Panc1 (cell line): ENCODE measurements around the gene TINAGL1. TPM values are rescaled to one million over a fixed set of nuclear protein-coding genes. Genes with fewer than 3 reads are reported as not detected.

Source experiments
- ATAC-seq: fragments of 200-7000 bp; cut with Tn5 transposase; 2 replicates; pipeline ENCODE4 v1.9.1; 2020; ENCODE audit warnings: mild to moderate bottlenecking, moderate library complexity
- BruUV-seq: library from RNA; stranded (reverse); fragments of 400-500 nt; replicated peaks from 2 replicates; lab custom pipeline; 2021; lab: Mats Ljungman, UMichigan
- CTCF ChIA-PET: fragments of 300-600 bp; sonication (Branson Sonifier 250); formaldehyde crosslinking; loops from one replicate; lab custom pipeline; 2022; ENCODE audit warnings: antibody characterized with exemption; lab: Charles Lee
- POLR2A ChIA-PET: fragments of 300-600 bp; sonication (Branson Sonifier 250); formaldehyde crosslinking; loops from one replicate; lab custom pipeline; 2022; ENCODE audit warnings: antibody characterized with exemption; lab: Charles Lee
- DNase-seq: peaks from one replicate; pipeline ENCODE4 v3.0.0-alpha.2; 2010; ENCODE audit warnings: low read depth, low spot score
- H3K27ac ChIP-seq: 2 replicates; pipeline ENCODE4 v1.5.1; 2011; ENCODE audit warnings: mild to moderate bottlenecking, low read length, inconsistent platforms
- H3K27me3 ChIP-seq: fragments of 200-500 bp; sonication (Bioruptor generic); 2 replicates; pipeline ENCODE4 v1.6.0; 2014; ENCODE audit warnings: low read length, inconsistent platforms; ENCODE audit not compliant: control insufficient read depth, insufficient read depth
- H3K36me3 ChIP-seq: fragments of 200-500 bp; sonication (Bioruptor generic); 2 replicates; pipeline ENCODE4 v1.5.1; 2014; ENCODE audit warnings: inconsistent platforms, mild to moderate bottlenecking, low read length, moderate library complexity; ENCODE audit not compliant: control insufficient read depth, insufficient read depth
- H3K4me1 ChIP-seq: 2 replicates; pipeline ENCODE4 v1.5.1; 2011; ENCODE audit warnings: inconsistent platforms, mild to moderate bottlenecking, low read length, moderate library complexity; ENCODE audit not compliant: control insufficient read depth, insufficient read depth
- H3K4me3 ChIP-seq, 2 experiments: 2 replicates each; pipeline ENCODE4 v1.5.1; 2011 to 2012; ENCODE audit warnings: low read depth in 2 of 2, low read length in 2 of 2, mild to moderate bottlenecking in 2 of 2, inconsistent platforms in 1 of 2, moderate library complexity in 1 of 2
- H3K9me3 ChIP-seq: fragments of 200-500 bp; sonication (Bioruptor generic); 2 replicates; pipeline ENCODE4 v1.5.1; 2014; ENCODE audit warnings: low read depth, mild to moderate bottlenecking, inconsistent platforms, low read length, moderate library complexity; ENCODE audit not compliant: control insufficient read depth, insufficient read depth
- CTCF ChIP-seq: fragments of 450-650 bp; IDR thresholded peaks from 2 replicates; pipeline ENCODE4 v1.5.1; 2017; ENCODE audit warnings: mild to moderate bottlenecking
- POLR2AphosphoS5 ChIP-seq: IDR thresholded peaks from 2 replicates; pipeline ENCODE4 v1.6.1; 2012; ENCODE audit warnings: mild to moderate bottlenecking, low read depth, low read length, moderate library complexity
- SIN3A ChIP-seq: IDR thresholded peaks from 2 replicates; pipeline ENCODE4 v1.6.1; 2012; ENCODE audit warnings: low read depth, mild to moderate bottlenecking, low read length, moderate library complexity, borderline replicate concordance; ENCODE audit not compliant: insufficient read depth
- TCF7L2 ChIP-seq: IDR thresholded peaks from 2 replicates; pipeline ENCODE4 v1.6.1; 2011; ENCODE audit warnings: mild to moderate bottlenecking, low read depth, low read length, inconsistent platforms
- in situ Hi-C: cut with HindIII; loops from 2 replicates; pipeline ENCODE4 v1.10.0; 2016; ENCODE audit warnings: low sequenced_read_pairs, low pct_unique_long_range_greater_than_20kb
- intact Hi-C: fragments of 100-400 bp; cut with micrococcal nuclease; formaldehyde crosslinking; loops from one replicate; pipeline ENCODE4 v1.10.0; 2022; ENCODE audit not compliant: unreplicated experiment
- total RNA-seq: library from RNA; stranded (reverse); gene quantifications from one replicate; pipeline ENCODE4 v1.2.1, GENCODE V29; 2021; ENCODE audit not compliant: unreplicated experiment
- TF ChIP-seq, protein P1 (sequence below), 2 experiments: IDR thresholded peaks; 2 replicates each; pipeline ENCODE4 v1.6.1; 2011 to 2012; ENCODE audit warnings: low read depth in 2 of 2, control low read depth in 1 of 2, low read length in 1 of 2, mild to moderate bottlenecking in 1 of 2, moderate library complexity in 1 of 2; ENCODE audit not compliant: insufficient read depth in 1 of 2

The TINAGL1 gene
- total RNA-seq, 1 experiment from 2014 or later: 6.1 TPM

GRCh38 chr1:31559715-31560114, 16.6 kb upstream of the TINAGL1 start:
- POLR2A ChIA-PET: no interaction called here
- H3K27ac ChIP-seq: no peak overlapping the region
- TF ChIP-seq POLR2AphosphoS5: no peak
- no peak for TF ChIP-seq CTCF
- TF ChIP-seq, protein P1, sequence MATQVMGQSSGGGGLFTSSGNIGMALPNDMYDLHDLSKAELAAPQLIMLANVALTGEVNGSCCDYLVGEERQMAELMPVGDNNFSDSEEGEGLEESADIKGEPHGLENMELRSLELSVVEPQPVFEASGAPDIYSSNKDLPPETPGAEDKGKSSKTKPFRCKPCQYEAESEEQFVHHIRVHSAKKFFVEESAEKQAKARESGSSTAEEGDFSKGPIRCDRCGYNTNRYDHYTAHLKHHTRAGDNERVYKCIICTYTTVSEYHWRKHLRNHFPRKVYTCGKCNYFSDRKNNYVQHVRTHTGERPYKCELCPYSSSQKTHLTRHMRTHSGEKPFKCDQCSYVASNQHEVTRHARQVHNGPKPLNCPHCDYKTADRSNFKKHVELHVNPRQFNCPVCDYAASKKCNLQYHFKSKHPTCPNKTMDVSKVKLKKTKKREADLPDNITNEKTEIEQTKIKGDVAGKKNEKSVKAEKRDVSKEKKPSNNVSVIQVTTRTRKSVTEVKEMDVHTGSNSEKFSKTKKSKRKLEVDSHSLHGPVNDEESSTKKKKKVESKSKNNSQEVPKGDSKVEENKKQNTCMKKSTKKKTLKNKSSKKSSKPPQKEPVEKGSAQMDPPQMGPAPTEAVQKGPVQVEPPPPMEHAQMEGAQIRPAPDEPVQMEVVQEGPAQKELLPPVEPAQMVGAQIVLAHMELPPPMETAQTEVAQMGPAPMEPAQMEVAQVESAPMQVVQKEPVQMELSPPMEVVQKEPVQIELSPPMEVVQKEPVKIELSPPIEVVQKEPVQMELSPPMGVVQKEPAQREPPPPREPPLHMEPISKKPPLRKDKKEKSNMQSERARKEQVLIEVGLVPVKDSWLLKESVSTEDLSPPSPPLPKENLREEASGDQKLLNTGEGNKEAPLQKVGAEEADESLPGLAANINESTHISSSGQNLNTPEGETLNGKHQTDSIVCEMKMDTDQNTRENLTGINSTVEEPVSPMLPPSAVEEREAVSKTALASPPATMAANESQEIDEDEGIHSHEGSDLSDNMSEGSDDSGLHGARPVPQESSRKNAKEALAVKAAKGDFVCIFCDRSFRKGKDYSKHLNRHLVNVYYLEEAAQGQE (IDR thresholded peaks at IDR 0.05; ENCODE audit: insufficient read depth in 1 of 2, low read depth in 2 of 2, low read length in 1 of 2): no peak
- TF ChIP-seq SIN3A: no peak
- no peak for TF ChIP-seq TCF7L2
- no peaks in the 10 kb centered on the region; the same call in 1 of the 2 replicates for H3K4me1 ChIP-seq
- in situ Hi-C loops (no loop called here), intact Hi-C loops (loop anchor here (10.0 kb wide), 1 partner anchor 225 kb away; no protein-coding TSS in a partner anchor)
- H3K27me3 ChIP-seq: no peaks in the 10 kb centered on the region
- H3K9me3 ChIP-seq: no peaks in the 10 kb centered on the region
- ATAC-seq (no peak), DNase-seq (no peak)
- no peak overlapping the region for H3K4me3 ChIP-seq
- H3K36me3 ChIP-seq: no peaks in the 10 kb centered on the region
- CTCF ChIA-PET: interaction anchor here (0.6 kb wide), 1 partner anchor 22 kb away, joined by 4 read pairs; no protein-coding TSS in a partner anchor
- no TSS peak for BruUV-seq

DNA sequence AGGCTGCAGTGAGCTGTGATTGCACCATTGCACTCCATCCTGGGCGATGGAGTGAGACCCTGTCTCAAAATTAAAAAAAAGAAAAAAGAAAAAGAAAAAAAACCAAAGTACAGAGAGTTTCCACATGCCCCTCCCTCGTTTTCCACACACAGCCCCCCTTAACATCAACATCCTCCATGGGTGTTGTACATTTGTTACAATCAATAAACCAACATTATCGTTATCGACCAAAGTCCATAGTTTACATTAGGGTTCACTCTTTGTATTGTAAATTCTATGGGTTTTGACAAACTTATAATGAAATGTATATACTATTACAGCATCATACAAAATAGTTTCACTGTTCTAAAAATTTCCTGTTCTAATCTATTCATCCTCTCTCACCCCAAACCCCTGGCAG, 15.9 kb upstream of the TINAGL1 start:
- Histone ChIP-seq H3K36me3 (no peaks in the 10 kb centered on the region), H3K4me3 (no peak overlapping the region), H3K27me3 (no peaks in the 10 kb centered on the region), H3K4me1 (no peaks in the 10 kb centered on the region; the same call in 1 of the 2 replicates), H3K9me3 (no peaks in the 10 kb centered on the region), H3K27ac (no peak overlapping the region)
- ATAC-seq (no peak), DNase-seq (no peak)
- in situ Hi-C loops (no loop called here), intact Hi-C loops (loop anchor here (10.0 kb wide), 1 partner anchor 224 kb away; no protein-coding TSS in a partner anchor)
- TF ChIP-seq POLR2AphosphoS5 (no peak), TCF7L2 (no peak)
- BruUV-seq: no TSS peak
- ChIA-PET CTCF (interaction anchor here (0.6 kb wide), 1 partner anchor 22 kb away, joined by 4 read pairs; no protein-coding TSS in a partner anchor), POLR2A (interaction anchor here (0.7 kb wide), 1 partner anchor 491 kb away, joined by 5 read pairs; no protein-coding TSS in a partner anchor)

- no peak for DNase-seq
- BruUV-seq: no TSS peak
- TF ChIP-seq CTCF (no peak), POLR2AphosphoS5 (no peak), TCF7L2 (no peak), SIN3A (no peak)
- TF ChIP-seq, protein P1 (IDR thresholded peaks at IDR 0.05; ENCODE audit: insufficient read depth in 1 of 2, low read depth in 2 of 2, low read length in 1 of 2): no peak
- Histone ChIP-seq H3K4me3 (no peak overlapping the region), H3K36me3 (no peaks in the 10 kb centered on the region), H3K27ac (no peak overlapping the region), H3K27me3 (no peaks in the 10 kb centered on the region), H3K9me3 (no peaks in the 10 kb centered on the region), H3K4me1 (no peaks in the 10 kb centered on the region; the same call in 1 of the 2 replicates)
- no peak for ATAC-seq
- in situ Hi-C loops (no loop called here), intact Hi-C loops (loop anchor here (10.0 kb wide), 1 partner anchor 222 kb away; no protein-coding TSS in a partner anchor)
- CTCF ChIA-PET: interaction anchor here (0.6 to 0.8 kb wide), 4 partner anchors 12 to 379 kb away, joined by 3 to 10 read pairs (median 4); partner anchors contain the start of gene TINAGL1
- POLR2A ChIA-PET: interaction anchor here (0.6 kb wide), 1 partner anchor 234 kb away, joined by 5 read pairs; no protein-coding TSS in a partner anchor
Measured at GRCh38 chr1:31562707-31563360, 13.5 kb upstream of the TINAGL1 start.
